ENCODE data around the gene CILP.

CILP gene

GRCh38 chr15:65254758-65255157, 43.5 kb upstream of the CILP start:
- H3K9me3 ChIP-seq (ENCODE audit: control extremely low read depth in 1 of 5, control insufficient read depth in 4 of 5, insufficient read depth in 2 of 5, low read depth in 1 of 5, low read length in 4 of 5) = no peaks in the 10 kb centered on the region
- POLR2A ChIA-PET = no interaction called here
- WGBS (ENCODE audit: insufficient coverage) = no CpG with 5 or more reads among the region's 1 CpG
- no peak overlapping the region for H3K27ac ChIP-seq (ENCODE audit: insufficient read depth in 1 of 2, low read depth in 1 of 2, low read length in 2 of 2, poor library complexity in 1 of 2, severe bottlenecking in 2 of 2)
- CTCF ChIA-PET = interaction anchor here (1.5 kb wide), 1 partner anchor 16 kb away, joined by 6 read pairs; no protein-coding TSS in a partner anchor
- H3K4me1 ChIP-seq (ENCODE audit: control extremely low read depth in 1 of 4, control insufficient read depth in 4 of 4, insufficient read depth in 4 of 4, low read length in 3 of 4) = peaks cover 5 to 56% (median 31%) of the 10 kb centered on the region in 4 experiments
- H3K36me3 ChIP-seq (ENCODE audit: control insufficient read depth in 4 of 4, insufficient read depth in 4 of 4, low read length in 3 of 4) = peaks cover 0 to 13% (median 2%) of the 10 kb centered on the region in 4 experiments
- H3K4me3 ChIP-seq (ENCODE audit: control insufficient read depth in 1 of 7, extremely low read depth in 1 of 7, insufficient read depth in 4 of 7, low read depth in 2 of 7, low read length in 6 of 7) = peak overlapping the region in 4 of 7 experiments; percentile 17 to 63 (median 48)
- DNase-seq = peak in 2 of 3 donors; percentile 33 to 53
- no peaks in the 10 kb centered on the region for H3K27me3 ChIP-seq (replicated peaks in 2 of 5; ENCODE audit: control insufficient read depth in 4 of 5, insufficient read depth in 5 of 5, low read length in 4 of 5)

- CTCF ChIA-PET = interaction anchor here (1.5 kb wide), 1 partner anchor 17 kb away, joined by 6 read pairs; no protein-coding TSS in a partner anchor
- Histone ChIP-seq H3K4me3 (ENCODE audit: control insufficient read depth in 1 of 7, extremely low read depth in 1 of 7, insufficient read depth in 4 of 7, low read depth in 2 of 7, low read length in 6 of 7) (peak overlapping the region in 1 of 7 experiments; percentile 53), H3K27ac (ENCODE audit: insufficient read depth in 1 of 2, low read depth in 1 of 2, low read length in 2 of 2, poor library complexity in 1 of 2, severe bottlenecking in 2 of 2) (no peak overlapping the region), H3K27me3 (replicated peaks in 2 of 5; ENCODE audit: control insufficient read depth in 4 of 5, insufficient read depth in 5 of 5, low read length in 4 of 5) (no peaks in the 10 kb centered on the region), H3K9me3 (ENCODE audit: control extremely low read depth in 1 of 5, control insufficient read depth in 4 of 5, insufficient read depth in 2 of 5, low read depth in 1 of 5, low read length in 4 of 5) (no peaks in the 10 kb centered on the region), H3K4me1 (ENCODE audit: control extremely low read depth in 1 of 4, control insufficient read depth in 4 of 4, insufficient read depth in 4 of 4, low read length in 3 of 4) (peaks cover 5 to 52% (median 29%) of the 10 kb centered on the region in 4 experiments), H3K36me3 (ENCODE audit: control insufficient read depth in 4 of 4, insufficient read depth in 4 of 4, low read length in 3 of 4) (peaks cover 0 to 9% (median 2%) of the 10 kb centered on the region in 4 experiments)
- DNase-seq = no peak
- POLR2A ChIA-PET = interaction anchor here (0.6 kb wide), 1 partner anchor 1116 kb away, joined by 3 read pairs; no protein-coding TSS in a partner anchor
- WGBS (ENCODE audit: insufficient coverage) = 39% methylated on average over 2 of the region's 4 CpGs
These were observed 43.1 kb upstream of the CILP start for GRCh38 chr15:65254356-65254755.

GRCh38 chr15:65249641-65250040, 38.4 kb upstream of the CILP start:
- CTCF ChIA-PET = interaction anchor here (1.0 to 2.3 kb wide), 2 partner anchors 9 to 55 kb away, joined by 4 to 8 read pairs; no protein-coding TSS in a partner anchor

GRCh38 chr15:65248511-65249255, 37.4 kb upstream of the CILP start:
- Histone ChIP-seq H3K4me1 (ENCODE audit: control extremely low read depth in 1 of 4, control insufficient read depth in 4 of 4, insufficient read depth in 4 of 4, low read length in 3 of 4) (peaks cover 0 to 13% (median 8%) of the 10 kb centered on the region in 4 experiments), H3K4me3 (ENCODE audit: control insufficient read depth in 1 of 7, extremely low read depth in 1 of 7, insufficient read depth in 4 of 7, low read depth in 2 of 7, low read length in 6 of 7) (no peak overlapping the region), H3K27ac (ENCODE audit: insufficient read depth in 1 of 2, low read depth in 1 of 2, low read length in 2 of 2, poor library complexity in 1 of 2, severe bottlenecking in 2 of 2) (no peak overlapping the region), H3K27me3 (replicated peaks in 2 of 5; ENCODE audit: control insufficient read depth in 4 of 5, insufficient read depth in 5 of 5, low read length in 4 of 5) (no peaks in the 10 kb centered on the region), H3K9me3 (ENCODE audit: control extremely low read depth in 1 of 5, control insufficient read depth in 4 of 5, insufficient read depth in 2 of 5, low read depth in 1 of 5, low read length in 4 of 5) (no peaks in the 10 kb centered on the region), H3K36me3 (ENCODE audit: control insufficient read depth in 4 of 4, insufficient read depth in 4 of 4, low read length in 3 of 4) (peaks cover 0 to 4% (median 4%) of the 10 kb centered on the region in 4 experiments)
- 90% methylated on average over 6 of the region's 9 CpGs for WGBS (ENCODE audit: insufficient coverage)
- ChIA-PET CTCF (interaction anchor here (0.9 to 3.8 kb wide), 3 partner anchors 10 to 30 kb away, joined by 3 to 19 read pairs (median 8); no protein-coding TSS in a partner anchor), POLR2A (interaction anchor here (0.6 kb wide), 1 partner anchor 238 kb away, joined by 8 read pairs; no protein-coding TSS in a partner anchor)
- DNase-seq = no peak

More at GRCh38 chr15:65249641-65250040, 38.4 kb upstream of the CILP start:
- H3K4me1 ChIP-seq (ENCODE audit: control extremely low read depth in 1 of 4, control insufficient read depth in 4 of 4, insufficient read depth in 4 of 4, low read length in 3 of 4) = peaks cover 0 to 19% (median 11%) of the 10 kb centered on the region in 4 experiments
- no peaks in the 10 kb centered on the region for H3K9me3 ChIP-seq (ENCODE audit: control extremely low read depth in 1 of 5, control insufficient read depth in 4 of 5, insufficient read depth in 2 of 5, low read depth in 1 of 5, low read length in 4 of 5)
- H3K4me3 ChIP-seq (ENCODE audit: control insufficient read depth in 1 of 7, extremely low read depth in 1 of 7, insufficient read depth in 4 of 7, low read depth in 2 of 7, low read length in 6 of 7) = no peak overlapping the region
- peaks cover 0 to 4% (median 4%) of the 10 kb centered on the region in 4 experiments for H3K36me3 ChIP-seq (ENCODE audit: control insufficient read depth in 4 of 4, insufficient read depth in 4 of 4, low read length in 3 of 4)
- POLR2A ChIA-PET = no interaction called here
- no peaks in the 10 kb centered on the region for H3K27me3 ChIP-seq (replicated peaks in 2 of 5; ENCODE audit: control insufficient read depth in 4 of 5, insufficient read depth in 5 of 5, low read length in 4 of 5)
- WGBS (ENCODE audit: insufficient coverage) = 94% methylated on average over 2 of the region's 2 CpGs
- DNase-seq = no peak
- H3K27ac ChIP-seq (ENCODE audit: insufficient read depth in 1 of 2, low read depth in 1 of 2, low read length in 2 of 2, poor library complexity in 1 of 2, severe bottlenecking in 2 of 2) = no peak overlapping the region

GRCh38 chr15:65246939-65247338, 35.7 kb upstream of the CILP start:
- WGBS (ENCODE audit: insufficient coverage) = 100% methylated on average over 4 of the region's 6 CpGs
- peaks cover 0 to 6% (median 5%) of the 10 kb centered on the region in 4 experiments for H3K4me1 ChIP-seq (ENCODE audit: control extremely low read depth in 1 of 4, control insufficient read depth in 4 of 4, insufficient read depth in 4 of 4, low read length in 3 of 4)
- H3K36me3 ChIP-seq (ENCODE audit: control insufficient read depth in 4 of 4, insufficient read depth in 4 of 4, low read length in 3 of 4) = peaks cover 0 to 6% (median 4%) of the 10 kb centered on the region in 4 experiments
- H3K4me3 ChIP-seq (ENCODE audit: control insufficient read depth in 1 of 7, extremely low read depth in 1 of 7, insufficient read depth in 4 of 7, low read depth in 2 of 7, low read length in 6 of 7) = no peak overlapping the region
- ChIA-PET POLR2A (no interaction called here), CTCF (interaction anchor here (1.4 to 3.8 kb wide), 4 partner anchors 9 to 35 kb away, joined by 3 to 19 read pairs (median 6); partner anchors contain the start of gene CILP)
- no peak for DNase-seq
- H3K27me3 ChIP-seq (replicated peaks in 2 of 5; ENCODE audit: control insufficient read depth in 4 of 5, insufficient read depth in 5 of 5, low read length in 4 of 5) = no peaks in the 10 kb centered on the region
- no peak overlapping the region for H3K27ac ChIP-seq (ENCODE audit: insufficient read depth in 1 of 2, low read depth in 1 of 2, low read length in 2 of 2, poor library complexity in 1 of 2, severe bottlenecking in 2 of 2)
- no peaks in the 10 kb centered on the region for H3K9me3 ChIP-seq (ENCODE audit: control extremely low read depth in 1 of 5, control insufficient read depth in 4 of 5, insufficient read depth in 2 of 5, low read depth in 1 of 5, low read length in 4 of 5)

- 97% methylated on average over 5 of the region's 8 CpGs for WGBS (ENCODE audit: insufficient coverage)
- POLR2A ChIA-PET = no interaction called here
These were observed 34.9 kb upstream of the CILP start for GRCh38 chr15:65246026-65246714.

More at GRCh38 chr15:65246026-65246714, 34.9 kb upstream of the CILP start:
- CTCF ChIA-PET = interaction anchor here (0.5 to 3.8 kb wide), 8 partner anchors 8 to 56 kb away, joined by 3 to 19 read pairs (median 4); partner anchors contain the start of gene CILP
- Histone ChIP-seq H3K36me3 (ENCODE audit: control insufficient read depth in 4 of 4, insufficient read depth in 4 of 4, low read length in 3 of 4) (peaks cover 0 to 6% (median 2%) of the 10 kb centered on the region in 4 experiments), H3K27me3 (replicated peaks in 2 of 5; ENCODE audit: control insufficient read depth in 4 of 5, insufficient read depth in 5 of 5, low read length in 4 of 5) (no peaks in the 10 kb centered on the region), H3K4me3 (ENCODE audit: control insufficient read depth in 1 of 7, extremely low read depth in 1 of 7, insufficient read depth in 4 of 7, low read depth in 2 of 7, low read length in 6 of 7) (no peak overlapping the region), H3K9me3 (ENCODE audit: control extremely low read depth in 1 of 5, control insufficient read depth in 4 of 5, insufficient read depth in 2 of 5, low read depth in 1 of 5, low read length in 4 of 5) (no peaks in the 10 kb centered on the region), H3K27ac (ENCODE audit: insufficient read depth in 1 of 2, low read depth in 1 of 2, low read length in 2 of 2, poor library complexity in 1 of 2, severe bottlenecking in 2 of 2) (no peak overlapping the region), H3K4me1 (ENCODE audit: control extremely low read depth in 1 of 4, control insufficient read depth in 4 of 4, insufficient read depth in 4 of 4, low read length in 3 of 4) (peaks cover 0 to 6% (median 4%) of the 10 kb centered on the region in 4 experiments)
- no peak for DNase-seq

Measured in common myeloid progenitor, CD34-positive (primary cell).